Neural cell (in vitro differentiated cells): Measurements from ENCODE around the gene ENO1.
"Not testable (repeated sequence)": the region's sequence is repeated elsewhere in the genome, so short reads cannot be mapped to it uniquely, and the experiment has no call there.

ENCODE experiments used
- EZH2 ChIP-seq: fragments of 200-600, 300-800 bp; shearing (Covaris generic), sonication (generic); IDR thresholded peaks from 2 replicates; pipeline ENCODE4 v1.6.1; 2014; ENCODE audit warnings: antibody characterized with exemption, low read length, borderline replicate concordance, mild to moderate bottlenecking; ENCODE audit not compliant: insufficient read depth, poor library complexity, severe bottlenecking
- SMC3 ChIP-seq: fragments of 450-650 bp; conservative IDR thresholded peaks from 2 replicates; pipeline ENCODE4 v1.6.1; 2014; ENCODE audit warnings: antibody characterized with exemption, mild to moderate bottlenecking, moderate library complexity; ENCODE audit not compliant: poor library complexity
- TF ChIP-seq, protein P1 (sequence below): fragments of 450-650 bp; IDR thresholded peaks from 2 replicates; pipeline ENCODE4 v1.5.1; 2014; ENCODE audit warnings: antibody characterized with exemption, mild to moderate bottlenecking, moderate library complexity; ENCODE audit not compliant: poor library complexity, severe bottlenecking

DNA sequence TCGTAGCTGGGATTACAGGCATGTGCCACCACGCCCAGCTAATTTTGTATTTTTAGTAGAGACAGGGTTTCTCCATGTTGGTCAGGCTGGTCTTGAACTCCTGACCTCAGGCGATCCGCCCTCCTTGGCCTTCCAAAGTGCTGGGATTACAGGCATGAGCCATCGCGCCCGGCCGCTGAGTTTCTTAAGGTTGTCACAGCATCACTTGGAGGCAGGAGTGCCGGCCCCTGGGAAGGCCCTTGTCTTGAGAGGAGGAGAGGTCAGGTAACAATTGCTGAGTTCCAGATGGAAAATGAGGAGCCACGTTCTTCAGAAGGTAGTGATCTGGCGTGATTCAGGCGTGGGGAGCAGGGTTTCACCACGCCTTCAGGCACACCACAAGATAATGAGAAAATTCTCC, 5.6 kb upstream of the ENO1 start:
- TF ChIP-seq, protein P1, sequence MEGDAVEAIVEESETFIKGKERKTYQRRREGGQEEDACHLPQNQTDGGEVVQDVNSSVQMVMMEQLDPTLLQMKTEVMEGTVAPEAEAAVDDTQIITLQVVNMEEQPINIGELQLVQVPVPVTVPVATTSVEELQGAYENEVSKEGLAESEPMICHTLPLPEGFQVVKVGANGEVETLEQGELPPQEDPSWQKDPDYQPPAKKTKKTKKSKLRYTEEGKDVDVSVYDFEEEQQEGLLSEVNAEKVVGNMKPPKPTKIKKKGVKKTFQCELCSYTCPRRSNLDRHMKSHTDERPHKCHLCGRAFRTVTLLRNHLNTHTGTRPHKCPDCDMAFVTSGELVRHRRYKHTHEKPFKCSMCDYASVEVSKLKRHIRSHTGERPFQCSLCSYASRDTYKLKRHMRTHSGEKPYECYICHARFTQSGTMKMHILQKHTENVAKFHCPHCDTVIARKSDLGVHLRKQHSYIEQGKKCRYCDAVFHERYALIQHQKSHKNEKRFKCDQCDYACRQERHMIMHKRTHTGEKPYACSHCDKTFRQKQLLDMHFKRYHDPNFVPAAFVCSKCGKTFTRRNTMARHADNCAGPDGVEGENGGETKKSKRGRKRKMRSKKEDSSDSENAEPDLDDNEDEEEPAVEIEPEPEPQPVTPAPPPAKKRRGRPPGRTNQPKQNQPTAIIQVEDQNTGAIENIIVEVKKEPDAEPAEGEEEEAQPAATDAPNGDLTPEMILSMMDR, result not testable (repeated sequence)
- not testable (repeated sequence) for TF ChIP-seq SMC3, EZH2
